Stimulated activated CD8-positive, alpha-beta memory T cell treated with anti-CD3 and anti-CD28 coated beads, Interleukin-7, amount 100 ng/mL, for 1 hour (primary cell): ENCODE measurements around the gene IFITM1.
"Not testable (repeated sequence)": the region's sequence is repeated elsewhere in the genome, so short reads cannot be mapped to it uniquely, and the experiment has no call there.

ENCODE experiments used
- DNase-seq, 2 donors: peaks; one replicate each; pipeline ENCODE4 v3.0.0-alpha.2; 2020; ENCODE audit warnings: low read depth in 2 of 2

Gene IFITM1

GRCh38 chr11:344836-345578 lies 31.2 kb downstream of the IFITM1 start:
- DNase-seq = no peak

- no peak for DNase-seq
These were observed 32.7 kb downstream of the IFITM1 start for GRCh38 chr11:346529-346928.

GRCh38 chr11:349270-349954 lies 35.6 kb downstream of the IFITM1 start:
- DNase-seq = not testable (repeated sequence)

- DNase-seq = not testable (repeated sequence)
These were observed 36.3 kb downstream of the IFITM1 start for GRCh38 chr11:350033-350722.

- DNase-seq = no peak
These were observed 36.9 kb downstream of the IFITM1 start for GRCh38 chr11:350723-351255.

GRCh38 chr11:351411-351810 lies 37.6 kb downstream of the IFITM1 start:
- DNase-seq = no peak

GRCh38 chr11:352456-353031 lies 38.7 kb downstream of the IFITM1 start:
- DNase-seq = no peak

GRCh38 chr11:353179-353873 lies 39.5 kb downstream of the IFITM1 start:
- DNase-seq = no peak

GRCh38 chr11:355581-356458 lies 42.0 kb downstream of the IFITM1 start:
- DNase-seq = peak; percentile 58 to 73

GRCh38 chr11:356610-357009 lies 42.8 kb downstream of the IFITM1 start:
- no peak for DNase-seq

- no peak for DNase-seq
These were observed 43.7 kb downstream of the IFITM1 start for GRCh38 chr11:357582-357981.

GRCh38 chr11:358129-358800 lies 44.4 kb downstream of the IFITM1 start:
- no peak for DNase-seq

GRCh38 chr11:359181-359714 lies 45.4 kb downstream of the IFITM1 start:
- DNase-seq = peak in 1 of 2 donors; percentile 14

GRCh38 chr11:360326-361280 lies 46.8 kb downstream of the IFITM1 start:
- no peak for DNase-seq

GRCh38 chr11:362642-363442 lies 49.0 kb downstream of the IFITM1 start:
- DNase-seq = no peak

GRCh38 chr11:363443-363805 lies 49.6 kb downstream of the IFITM1 start:
- DNase-seq = not testable (repeated sequence)

- DNase-seq = peak; percentile 34 to 39
These were observed 50.3 kb downstream of the IFITM1 start for GRCh38 chr11:363948-364761.
